ENCODE results near the gene IL20RA. TPM values are rescaled to one million over a fixed set of nuclear protein-coding genes. Genes with fewer than 3 reads are reported as not detected.

IL20RA gene
- total RNA-seq, 1 experiment from 2014 or later: 1.6 TPM

GRCh38 chr6:136980070-136980469 is 64.7 kb downstream of the IL20RA start:
- POLR2A ChIA-PET: no interaction called here
- CTCF ChIA-PET: no interaction called here

DNA sequence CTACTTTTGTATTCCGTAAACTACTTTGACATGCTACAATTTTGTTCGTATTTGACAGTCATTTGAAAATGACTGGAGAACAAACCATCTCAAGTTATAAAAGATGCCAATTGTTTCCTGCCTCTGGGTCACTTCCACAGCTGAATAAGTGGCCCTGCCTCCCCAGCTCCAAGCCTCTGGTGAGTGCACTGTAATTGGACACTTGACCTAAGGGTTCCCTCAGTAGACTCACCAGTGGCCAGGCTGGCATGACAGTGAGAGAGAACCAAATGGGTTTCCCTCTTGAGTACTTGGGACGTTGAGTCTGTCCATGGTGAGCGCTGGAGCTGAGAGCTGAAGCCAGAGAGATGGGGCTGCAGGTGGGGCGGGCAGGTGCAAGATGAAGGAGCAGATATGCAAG is 65.6 kb downstream of the IL20RA start:
- H3K9me3 ChIP-seq: no peaks in the 10 kb centered on the region
- no peak for DNase-seq
- Mint-ChIP-seq H3K4me3 (ENCODE audit: unreplicated experiment) (no peak overlapping the region), H3K4me1 (ENCODE audit: low read depth, unreplicated experiment) (no peaks in the 10 kb centered on the region), H3K27ac (ENCODE audit: unreplicated experiment) (no peak overlapping the region), H3K9me3 (ENCODE audit: unreplicated experiment) (no peaks in the 10 kb centered on the region), H3K36me3 (ENCODE audit: insufficient read depth, unreplicated experiment) (no peaks in the 10 kb centered on the region), H3K27me3 (ENCODE audit: insufficient read depth, unreplicated experiment) (peaks cover 2% of the 10 kb centered on the region)
- TF ChIP-seq, protein P1, sequence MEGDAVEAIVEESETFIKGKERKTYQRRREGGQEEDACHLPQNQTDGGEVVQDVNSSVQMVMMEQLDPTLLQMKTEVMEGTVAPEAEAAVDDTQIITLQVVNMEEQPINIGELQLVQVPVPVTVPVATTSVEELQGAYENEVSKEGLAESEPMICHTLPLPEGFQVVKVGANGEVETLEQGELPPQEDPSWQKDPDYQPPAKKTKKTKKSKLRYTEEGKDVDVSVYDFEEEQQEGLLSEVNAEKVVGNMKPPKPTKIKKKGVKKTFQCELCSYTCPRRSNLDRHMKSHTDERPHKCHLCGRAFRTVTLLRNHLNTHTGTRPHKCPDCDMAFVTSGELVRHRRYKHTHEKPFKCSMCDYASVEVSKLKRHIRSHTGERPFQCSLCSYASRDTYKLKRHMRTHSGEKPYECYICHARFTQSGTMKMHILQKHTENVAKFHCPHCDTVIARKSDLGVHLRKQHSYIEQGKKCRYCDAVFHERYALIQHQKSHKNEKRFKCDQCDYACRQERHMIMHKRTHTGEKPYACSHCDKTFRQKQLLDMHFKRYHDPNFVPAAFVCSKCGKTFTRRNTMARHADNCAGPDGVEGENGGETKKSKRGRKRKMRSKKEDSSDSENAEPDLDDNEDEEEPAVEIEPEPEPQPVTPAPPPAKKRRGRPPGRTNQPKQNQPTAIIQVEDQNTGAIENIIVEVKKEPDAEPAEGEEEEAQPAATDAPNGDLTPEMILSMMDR (IDR thresholded peaks at IDR 0.05; ENCODE audit: insufficient read depth in 1 of 2, low read depth in 1 of 2, low read length in 1 of 2, severe bottlenecking in 1 of 2, unreplicated experiment in 1 of 2): no peak
- no peaks in the 10 kb centered on the region; the same call in 1 of the 2 replicates for H3K27me3 ChIP-seq (replicated peaks; ENCODE audit: control insufficient read depth, insufficient read depth, low read length)
- BruUV-seq (replicated peaks): no TSS peak
- intact Hi-C loops (cut with micrococcal nuclease; ENCODE audit: unreplicated experiment): no loop called here
- ChIA-PET CTCF (no interaction called here), POLR2A (no interaction called here)
- H3K4me1 ChIP-seq: no peaks in the 10 kb centered on the region
- H3K4me3 ChIP-seq (ENCODE audit: low read depth, low read length): no peak overlapping the region
- H3K36me3 ChIP-seq (ENCODE audit: control insufficient read depth, insufficient read depth, low read length): no peaks in the 10 kb centered on the region

More at GRCh38 chr6:136980070-136980469, 64.7 kb downstream of the IL20RA start:
- no peaks in the 10 kb centered on the region for H3K36me3 ChIP-seq (ENCODE audit: control insufficient read depth, insufficient read depth, low read length)
- no TSS peak for BruUV-seq (replicated peaks)
- H3K27me3 Mint-ChIP-seq (ENCODE audit: insufficient read depth, unreplicated experiment): peaks cover 2% of the 10 kb centered on the region
- no peaks in the 10 kb centered on the region for H3K4me1 ChIP-seq
- TF ChIP-seq, protein P1 (IDR thresholded peaks at IDR 0.05; ENCODE audit: insufficient read depth in 1 of 2, low read depth in 1 of 2, low read length in 1 of 2, severe bottlenecking in 1 of 2, unreplicated experiment in 1 of 2): no peak
- H3K27me3 ChIP-seq (replicated peaks; ENCODE audit: control insufficient read depth, insufficient read depth, low read length): no peaks in the 10 kb centered on the region; the same call in 1 of the 2 replicates
- no peak overlapping the region for H3K4me3 ChIP-seq (ENCODE audit: low read depth, low read length)
- intact Hi-C loops (cut with micrococcal nuclease; ENCODE audit: unreplicated experiment): no loop called here
- no peaks in the 10 kb centered on the region for H3K36me3 Mint-ChIP-seq (ENCODE audit: insufficient read depth, unreplicated experiment)
- no peak overlapping the region for H3K27ac Mint-ChIP-seq (ENCODE audit: unreplicated experiment)
- H3K4me3 Mint-ChIP-seq (ENCODE audit: unreplicated experiment): no peak overlapping the region
- H3K4me1 Mint-ChIP-seq (ENCODE audit: low read depth, unreplicated experiment): no peaks in the 10 kb centered on the region
- no peak for DNase-seq
- no peaks in the 10 kb centered on the region for H3K9me3 Mint-ChIP-seq (ENCODE audit: unreplicated experiment)
- no peaks in the 10 kb centered on the region for H3K9me3 ChIP-seq

GRCh38 chr6:136977075-136977474 is 67.7 kb downstream of the IL20RA start:
- ChIA-PET POLR2A (no interaction called here), CTCF (no interaction called here)
- no peak overlapping the region for H3K4me3 Mint-ChIP-seq (ENCODE audit: unreplicated experiment)
- Histone ChIP-seq H3K4me3 (ENCODE audit: low read depth, low read length) (no peak overlapping the region), H3K36me3 (ENCODE audit: control insufficient read depth, insufficient read depth, low read length) (no peaks in the 10 kb centered on the region), H3K27me3 (replicated peaks; ENCODE audit: control insufficient read depth, insufficient read depth, low read length) (no peaks in the 10 kb centered on the region), H3K4me1 (no peaks in the 10 kb centered on the region), H3K9me3 (no peaks in the 10 kb centered on the region)
- TF ChIP-seq, protein P1 (IDR thresholded peaks at IDR 0.05; ENCODE audit: insufficient read depth in 1 of 2, low read depth in 1 of 2, low read length in 1 of 2, severe bottlenecking in 1 of 2, unreplicated experiment in 1 of 2): no peak
- BruUV-seq (replicated peaks): no TSS peak
- no peak for DNase-seq
- H3K27me3 Mint-ChIP-seq (ENCODE audit: insufficient read depth, unreplicated experiment): peaks cover 2% of the 10 kb centered on the region
- H3K27ac Mint-ChIP-seq (ENCODE audit: unreplicated experiment): no peak overlapping the region
- H3K4me1 Mint-ChIP-seq (ENCODE audit: low read depth, unreplicated experiment): no peaks in the 10 kb centered on the region
- intact Hi-C loops (cut with micrococcal nuclease; ENCODE audit: unreplicated experiment): no loop called here
- H3K9me3 Mint-ChIP-seq (ENCODE audit: unreplicated experiment): no peaks in the 10 kb centered on the region
- H3K36me3 Mint-ChIP-seq (ENCODE audit: insufficient read depth, unreplicated experiment): no peaks in the 10 kb centered on the region

Data from Caco-2 (cell line).